ENCODE measurements around the gene PEX26. TPM values are rescaled to one million over a fixed set of nuclear protein-coding genes. Genes with fewer than 3 reads are reported as not detected.

PEX26 gene
- total RNA-seq, 4 donors from 2014 or later: 31.7 to 47.3 (median 39.1) TPM

GRCh38 chr22:18114976-18115652, 37.3 kb downstream of the PEX26 start:
- H3K27me3 ChIP-seq: peaks cover 5% of the 10 kb centered on the region
- DNase-seq (ENCODE audit: low spot score in 2 of 2): no peak
- peaks cover 25% of the 10 kb centered on the region for H3K4me1 ChIP-seq
- H3K27ac ChIP-seq: no peak overlapping the region
- WGBS: 89% methylated on average over 15 of the region's 15 CpGs
- no peaks in the 10 kb centered on the region for H3K36me3 ChIP-seq
- H3K4me3 ChIP-seq: no peak overlapping the region
- H3K9me3 ChIP-seq: no peaks in the 10 kb centered on the region
- TF ChIP-seq, protein P1, sequence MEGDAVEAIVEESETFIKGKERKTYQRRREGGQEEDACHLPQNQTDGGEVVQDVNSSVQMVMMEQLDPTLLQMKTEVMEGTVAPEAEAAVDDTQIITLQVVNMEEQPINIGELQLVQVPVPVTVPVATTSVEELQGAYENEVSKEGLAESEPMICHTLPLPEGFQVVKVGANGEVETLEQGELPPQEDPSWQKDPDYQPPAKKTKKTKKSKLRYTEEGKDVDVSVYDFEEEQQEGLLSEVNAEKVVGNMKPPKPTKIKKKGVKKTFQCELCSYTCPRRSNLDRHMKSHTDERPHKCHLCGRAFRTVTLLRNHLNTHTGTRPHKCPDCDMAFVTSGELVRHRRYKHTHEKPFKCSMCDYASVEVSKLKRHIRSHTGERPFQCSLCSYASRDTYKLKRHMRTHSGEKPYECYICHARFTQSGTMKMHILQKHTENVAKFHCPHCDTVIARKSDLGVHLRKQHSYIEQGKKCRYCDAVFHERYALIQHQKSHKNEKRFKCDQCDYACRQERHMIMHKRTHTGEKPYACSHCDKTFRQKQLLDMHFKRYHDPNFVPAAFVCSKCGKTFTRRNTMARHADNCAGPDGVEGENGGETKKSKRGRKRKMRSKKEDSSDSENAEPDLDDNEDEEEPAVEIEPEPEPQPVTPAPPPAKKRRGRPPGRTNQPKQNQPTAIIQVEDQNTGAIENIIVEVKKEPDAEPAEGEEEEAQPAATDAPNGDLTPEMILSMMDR (IDR thresholded peaks at IDR 0.05): no peak
- TF ChIP-seq POLR2A (IDR thresholded peaks at IDR 0.05): no peak
- no peak for TF ChIP-seq POLR2AphosphoS5 (IDR thresholded peaks at IDR 0.05)
- no peak for TF ChIP-seq EP300 (IDR thresholded peaks at IDR 0.05)

DNA sequence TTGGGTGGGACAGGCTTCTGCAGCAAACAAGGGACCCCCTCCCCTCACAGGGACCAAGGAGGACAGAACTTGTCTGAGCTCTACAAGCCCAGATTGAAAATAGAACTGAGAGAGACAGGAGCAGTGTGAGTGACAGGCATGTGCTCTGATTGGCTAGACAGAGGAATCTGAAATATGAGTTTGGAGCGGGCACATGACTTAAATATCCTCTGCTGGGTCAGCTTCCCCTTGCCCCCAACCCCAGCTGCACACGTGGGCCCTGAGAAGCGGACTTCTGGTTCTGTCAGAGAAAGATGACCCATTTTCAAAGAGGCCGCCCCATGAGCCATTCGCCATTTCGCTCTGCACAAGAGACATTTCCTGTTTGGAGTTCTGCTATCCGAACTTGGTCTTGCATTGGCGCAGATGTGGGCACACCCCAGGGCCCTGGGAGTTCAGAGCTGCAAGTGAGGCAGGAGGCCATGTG, 38.1 kb downstream of the PEX26 start:
- Histone ChIP-seq H3K4me1 (peaks cover 17% of the 10 kb centered on the region), H3K27ac (no peak overlapping the region), H3K27me3 (peaks cover 5% of the 10 kb centered on the region), H3K36me3 (no peaks in the 10 kb centered on the region), H3K9me3 (no peaks in the 10 kb centered on the region), H3K4me3 (no peak overlapping the region)
- TF ChIP-seq POLR2AphosphoS5 (IDR thresholded peaks at IDR 0.05): no peak
- no peak for TF ChIP-seq EP300 (IDR thresholded peaks at IDR 0.05)
- DNase-seq (ENCODE audit: low spot score in 2 of 2): no peak
- 75% methylated on average over 8 of the region's 8 CpGs for WGBS

- Histone ChIP-seq H3K27ac (no peak overlapping the region), H3K27me3 (no peaks in the 10 kb centered on the region)
- WGBS: 90% methylated on average over 15 of the region's 15 CpGs
These were observed 38.8 kb downstream of the PEX26 start for GRCh38 chr22:18116634-18117033.

DNA sequence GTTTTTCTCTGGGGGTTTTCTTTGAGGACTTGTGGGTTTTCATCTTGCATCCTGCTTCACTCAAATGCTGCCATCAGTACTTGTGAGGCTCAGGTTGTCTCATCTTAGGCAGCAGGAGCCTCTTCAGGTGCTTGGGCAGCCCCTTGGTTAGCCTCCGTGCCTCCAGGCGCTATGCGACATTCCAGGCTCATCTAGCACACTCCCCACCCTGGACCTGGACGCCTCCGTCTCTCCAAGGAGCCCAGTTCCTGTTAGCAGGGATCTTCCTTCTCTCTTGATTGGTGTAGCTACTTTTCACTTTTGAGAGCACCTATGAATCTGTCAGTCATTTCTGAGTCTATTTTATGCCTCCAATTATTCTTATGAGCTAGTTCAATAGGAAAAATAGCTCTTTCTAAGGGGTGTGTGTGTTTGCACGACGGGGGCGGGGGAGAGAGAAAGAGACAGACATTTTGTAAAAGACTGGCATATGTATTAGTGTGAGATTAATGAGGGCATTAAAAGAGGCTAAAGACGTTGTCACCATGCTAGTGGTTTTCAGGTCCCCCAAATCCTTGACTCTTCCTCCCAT, 40.6 kb downstream of the PEX26 start:
- no peaks in the 10 kb centered on the region for H3K27me3 ChIP-seq
- H3K27ac ChIP-seq: no peak overlapping the region
- H3K9me3 ChIP-seq: no peaks in the 10 kb centered on the region
- H3K4me3 ChIP-seq: no peak overlapping the region
- H3K36me3 ChIP-seq: no peaks in the 10 kb centered on the region
- TF ChIP-seq, protein P1 (IDR thresholded peaks at IDR 0.05): no peak
- TF ChIP-seq EP300 (IDR thresholded peaks at IDR 0.05): no peak
- no peak for TF ChIP-seq POLR2A (IDR thresholded peaks at IDR 0.05)
- TF ChIP-seq POLR2AphosphoS5 (IDR thresholded peaks at IDR 0.05): no peak
- no peak for DNase-seq (ENCODE audit: low spot score in 2 of 2)
- WGBS: 87% methylated on average over 9 of the region's 9 CpGs
- H3K4me1 ChIP-seq: peaks cover 7% of the 10 kb centered on the region

More at GRCh38 chr22:18116634-18117033, 38.8 kb downstream of the PEX26 start:
- H3K36me3 ChIP-seq: no peaks in the 10 kb centered on the region
- H3K4me1 ChIP-seq: peaks cover 10% of the 10 kb centered on the region
- no peaks in the 10 kb centered on the region for H3K9me3 ChIP-seq
- no peak overlapping the region for H3K4me3 ChIP-seq
- TF ChIP-seq, protein P1 (IDR thresholded peaks at IDR 0.05): no peak
- TF ChIP-seq POLR2A (IDR thresholded peaks at IDR 0.05): no peak
- TF ChIP-seq EP300 (IDR thresholded peaks at IDR 0.05): no peak
- no peak for DNase-seq (ENCODE audit: low spot score in 2 of 2)

DNA sequence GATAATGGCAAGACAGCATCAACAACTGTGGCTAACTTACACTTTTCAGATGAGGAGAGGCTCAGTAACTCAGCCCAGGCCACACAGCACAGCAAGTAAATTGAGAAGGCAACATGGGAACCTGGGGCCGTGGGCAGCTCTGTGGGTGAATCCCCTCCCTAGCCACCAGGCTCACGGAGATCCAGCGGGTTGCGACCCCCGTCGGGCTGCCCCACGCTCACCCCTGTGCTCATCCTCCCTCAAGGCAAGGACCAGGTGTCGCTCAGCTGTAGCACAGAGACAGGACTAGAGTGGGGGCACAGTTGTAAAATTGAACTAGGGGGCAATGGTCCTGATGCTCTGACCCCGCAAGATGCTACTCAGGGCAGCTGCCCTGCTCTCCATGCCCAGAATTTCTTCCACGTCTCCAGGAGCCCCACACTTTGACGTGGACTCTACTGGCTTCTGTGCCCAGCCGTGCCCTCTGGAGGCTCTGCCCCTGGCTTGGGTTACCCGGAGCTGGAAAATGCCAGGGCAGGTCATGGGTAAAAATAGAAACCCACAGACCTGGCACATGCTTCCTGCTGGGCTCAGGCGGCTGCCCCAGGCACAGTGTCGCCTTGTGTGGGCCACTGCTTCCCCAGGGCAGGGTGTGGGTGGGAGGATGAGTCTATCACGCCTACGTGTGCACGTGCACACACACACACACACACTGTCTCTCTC, 41.8 kb downstream of the PEX26 start:
- Histone ChIP-seq H3K27me3 (no peaks in the 10 kb centered on the region), H3K4me1 (peaks cover 7% of the 10 kb centered on the region), H3K4me3 (no peak overlapping the region), H3K9me3 (no peaks in the 10 kb centered on the region), H3K36me3 (no peaks in the 10 kb centered on the region), H3K27ac (no peak overlapping the region)
- 62% methylated on average over 17 of the region's 18 CpGs for WGBS
- no peak for DNase-seq (ENCODE audit: low spot score in 2 of 2)
- TF ChIP-seq POLR2A (IDR thresholded peaks at IDR 0.05) (no peak), EP300 (IDR thresholded peaks at IDR 0.05) (no peak), POLR2AphosphoS5 (IDR thresholded peaks at IDR 0.05) (no peak)
- TF ChIP-seq, protein P1 (IDR thresholded peaks at IDR 0.05): no peak
